ENCODE measurements around the gene C5AR1. TPM values are rescaled to one million over a fixed set of nuclear protein-coding genes. Genes with fewer than 3 reads are reported as not detected.
"Not testable (repeated sequence)": the region's sequence is repeated elsewhere in the genome, so short reads cannot be mapped to it uniquely, and the experiment has no call there.

Gene C5AR1
- total RNA-seq, result 1 to 10 TPM; 1.2 to 2.4 (median 1.5) TPM

- DNase-seq (ENCODE audit: low spot score in 2 of 2), result no peak
- 44% methylated on average over 12 of the region's 12 CpGs for WGBS
- TF ChIP-seq CTCF (IDR thresholded peaks at IDR 0.05), result no peak
- TF ChIP-seq EP300 (IDR thresholded peaks at IDR 0.05), result no peak
- TF ChIP-seq POLR2AphosphoS5 (IDR thresholded peaks at IDR 0.05), result no peak
- no peak for TF ChIP-seq POLR2A (IDR thresholded peaks at IDR 0.05)
Measured at GRCh38 chr19:47309608-47310007, at the start of gene C5AR1. C5AR1 (plus strand) TSS chr19:47309861; CDS start chr19:47309896, 35 bp downstream.

GRCh38 chr19:47260476-47260875 is 49.2 kb upstream of the C5AR1 start:
- Histone ChIP-seq H3K9me3 (no peaks in the 10 kb centered on the region), H3K4me1 (peaks cover 31% of the 10 kb centered on the region), H3K27ac (no peak overlapping the region), H3K36me3 (peaks cover 66% of the 10 kb centered on the region), H3K27me3 (no peaks in the 10 kb centered on the region), H3K4me3 (no peak overlapping the region)
- DNase-seq (ENCODE audit: low spot score in 2 of 2), result no peak
- 94% methylated on average over 4 of the region's 17 CpGs for WGBS
- TF ChIP-seq POLR2A (IDR thresholded peaks at IDR 0.05) (no peak), CTCF (IDR thresholded peaks at IDR 0.05) (no peak), POLR2AphosphoS5 (IDR thresholded peaks at IDR 0.05) (no peak), EP300 (IDR thresholded peaks at IDR 0.05) (no peak)

More at GRCh38 chr19:47309608-47310007, at the start of gene C5AR1:
- peaks cover 13% of the 10 kb centered on the region for H3K27me3 ChIP-seq
- no peak within 1 kb of the TSS for H3K27ac ChIP-seq
- no peaks in the 10 kb centered on the region for H3K36me3 ChIP-seq
- H3K4me3 ChIP-seq, result peak within 1 kb of the TSS; percentile 12
- H3K9me3 ChIP-seq, result no peaks in the 10 kb centered on the region
- peaks cover 11% of the 10 kb centered on the region for H3K4me1 ChIP-seq

GRCh38 chr19:47261946-47262793 is 47.5 kb upstream of the C5AR1 start:
- not testable (repeated sequence) for DNase-seq (ENCODE audit: low spot score in 2 of 2); H3K27me3 ChIP-seq; H3K9me3 ChIP-seq; H3K27ac ChIP-seq; H3K4me3 ChIP-seq
- H3K36me3 ChIP-seq, result peaks cover 81% of the 10 kb centered on the region
- peaks cover 29% of the 10 kb centered on the region for H3K4me1 ChIP-seq
- 89% methylated on average over 9 of the region's 14 CpGs for WGBS

- peaks cover 85% of the 10 kb centered on the region for H3K36me3 ChIP-seq
- peaks cover 13% of the 10 kb centered on the region for H3K4me1 ChIP-seq
- no peak overlapping the region for H3K27ac ChIP-seq
- DNase-seq (ENCODE audit: low spot score in 2 of 2), result no peak
- 98% methylated on average over 8 of the region's 30 CpGs for WGBS
- H3K4me3 ChIP-seq, result no peak overlapping the region
- no peaks in the 10 kb centered on the region for H3K9me3 ChIP-seq
- TF ChIP-seq POLR2A (IDR thresholded peaks at IDR 0.05) (no peak), EP300 (IDR thresholded peaks at IDR 0.05) (no peak), CTCF (IDR thresholded peaks at IDR 0.05) (no peak), POLR2AphosphoS5 (IDR thresholded peaks at IDR 0.05) (no peak)
- no peaks in the 10 kb centered on the region for H3K27me3 ChIP-seq
Measured at GRCh38 chr19:47264629-47265028, 45.0 kb upstream of the C5AR1 start.

GRCh38 chr19:47266401-47266941 is 43.2 kb upstream of the C5AR1 start:
- Histone ChIP-seq H3K9me3 (no peaks in the 10 kb centered on the region), H3K4me1 (peaks cover 12% of the 10 kb centered on the region), H3K36me3 (peaks cover 82% of the 10 kb centered on the region), H3K4me3 (no peak overlapping the region), H3K27ac (no peak overlapping the region), H3K27me3 (no peaks in the 10 kb centered on the region)
- no peak for DNase-seq (ENCODE audit: low spot score in 2 of 2)
- no peak for TF ChIP-seq POLR2AphosphoS5 (IDR thresholded peaks at IDR 0.05)
- no peak for TF ChIP-seq EP300 (IDR thresholded peaks at IDR 0.05)
- no peak for TF ChIP-seq CTCF (IDR thresholded peaks at IDR 0.05)
- no peak for TF ChIP-seq POLR2A (IDR thresholded peaks at IDR 0.05)
- WGBS, result 92% methylated on average over 15 of the region's 21 CpGs

Data from suprapubic skin (tissue), 4 donors.